Lower leg skin (tissue), 4 donors: Measurements from ENCODE around the gene FN3K. TPM values are rescaled to one million over a fixed set of nuclear protein-coding genes. Genes with fewer than 3 reads are reported as not detected.

ENCODE experiments used
- DNase-seq, 2 donors: peaks; one replicate each; pipeline ENCODE4 v3.0.0-alpha.2; 2019; ENCODE audit warnings: low spot score in 2 of 2
- H3K4me3 ChIP-seq: fragments of 200-600 bp; sonication (generic); 2 replicates; pipeline ENCODE4 v1.5.1; 2017; ENCODE audit warnings: mild to moderate bottlenecking, low read depth; ENCODE audit not compliant: poor library complexity, severe bottlenecking
- POLR2A ChIP-seq, 2 donors: fragments of 450-650 bp; IDR thresholded peaks; one replicate each; pipeline ENCODE4 v1.6.1; 2016 to 2017; ENCODE audit warnings: antibody characterized with exemption in 2 of 2, mild to moderate bottlenecking in 1 of 2, moderate library complexity in 1 of 2
- WGBS, 2 donors: methylation state at CpG; one replicate each; pipeline ENCODE4 v1.1.5; 2018; 5-methylcytosine and 5-hydroxymethylcytosine counted together
- intact Hi-C: fragments of 100-400 bp; cut with DNase I; formaldehyde crosslinking; loops from one replicate; pipeline ENCODE4 v1.15.0; 2023; ENCODE audit warnings: low total_unique reads
- total RNA-seq, 4 donors: library from RNA; depleted of rRNA; stranded (reverse); fragments of >200 nt; gene quantifications; one replicate each; pipeline ENCODE4 v1.1.0, GENCODE V29; 2016
- TF ChIP-seq, protein P1 (sequence below), 3 donors: fragments of 450-650 bp; IDR thresholded peaks; one replicate each; pipeline ENCODE4 v1.5.1; 2016; ENCODE audit warnings: antibody characterized with exemption in 3 of 3, mild to moderate bottlenecking in 3 of 3, moderate library complexity in 2 of 3

The FN3K gene
- total RNA-seq, 4 donors from 2014 or later = 1.4 to 4.8 (median 3.3) TPM

DNA sequence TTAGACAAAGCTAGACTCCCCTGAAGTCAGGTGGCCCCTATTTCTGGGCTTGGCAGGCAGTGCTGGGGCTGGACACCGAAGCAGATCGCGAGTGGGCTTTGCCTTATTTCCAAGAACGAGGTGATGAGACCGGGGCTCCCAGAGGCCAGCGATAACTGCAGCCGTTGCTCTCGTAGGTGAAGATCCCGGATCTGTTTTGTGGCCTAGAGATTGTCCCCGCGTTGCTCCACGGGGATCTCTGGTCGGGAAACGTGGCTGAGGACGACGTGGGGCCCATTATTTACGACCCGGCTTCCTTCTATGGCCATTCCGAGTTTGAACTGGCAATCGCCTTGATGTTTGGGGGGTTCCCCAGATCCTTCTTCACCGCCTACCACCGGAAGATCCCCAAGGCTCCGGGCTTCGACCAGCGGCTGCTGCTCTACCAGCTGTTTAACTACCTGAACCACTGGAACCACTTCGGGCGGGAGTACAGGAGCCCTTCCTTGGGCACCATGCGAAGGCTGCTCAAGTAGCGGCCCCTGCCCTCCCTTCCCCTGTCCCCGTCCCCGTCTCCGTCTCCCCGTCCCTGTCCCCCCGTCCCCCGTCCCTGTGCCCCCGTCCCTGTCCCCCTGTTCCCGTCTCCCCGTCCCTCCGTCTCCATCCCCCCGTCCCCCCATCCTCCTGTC, 15.0 kb downstream of the FN3K start:
- 71 to 83% methylated on average over 39 to 40 of the region's 40 CpGs for WGBS, 2 donors
- intact Hi-C loops = no loop called here
- TF ChIP-seq, protein P1, sequence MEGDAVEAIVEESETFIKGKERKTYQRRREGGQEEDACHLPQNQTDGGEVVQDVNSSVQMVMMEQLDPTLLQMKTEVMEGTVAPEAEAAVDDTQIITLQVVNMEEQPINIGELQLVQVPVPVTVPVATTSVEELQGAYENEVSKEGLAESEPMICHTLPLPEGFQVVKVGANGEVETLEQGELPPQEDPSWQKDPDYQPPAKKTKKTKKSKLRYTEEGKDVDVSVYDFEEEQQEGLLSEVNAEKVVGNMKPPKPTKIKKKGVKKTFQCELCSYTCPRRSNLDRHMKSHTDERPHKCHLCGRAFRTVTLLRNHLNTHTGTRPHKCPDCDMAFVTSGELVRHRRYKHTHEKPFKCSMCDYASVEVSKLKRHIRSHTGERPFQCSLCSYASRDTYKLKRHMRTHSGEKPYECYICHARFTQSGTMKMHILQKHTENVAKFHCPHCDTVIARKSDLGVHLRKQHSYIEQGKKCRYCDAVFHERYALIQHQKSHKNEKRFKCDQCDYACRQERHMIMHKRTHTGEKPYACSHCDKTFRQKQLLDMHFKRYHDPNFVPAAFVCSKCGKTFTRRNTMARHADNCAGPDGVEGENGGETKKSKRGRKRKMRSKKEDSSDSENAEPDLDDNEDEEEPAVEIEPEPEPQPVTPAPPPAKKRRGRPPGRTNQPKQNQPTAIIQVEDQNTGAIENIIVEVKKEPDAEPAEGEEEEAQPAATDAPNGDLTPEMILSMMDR (IDR thresholded peaks at IDR 0.05) = no peak
- TF ChIP-seq POLR2A (IDR thresholded peaks at IDR 0.05) = no peak
- no peak overlapping the region for H3K4me3 ChIP-seq
- no peak for DNase-seq

DNA sequence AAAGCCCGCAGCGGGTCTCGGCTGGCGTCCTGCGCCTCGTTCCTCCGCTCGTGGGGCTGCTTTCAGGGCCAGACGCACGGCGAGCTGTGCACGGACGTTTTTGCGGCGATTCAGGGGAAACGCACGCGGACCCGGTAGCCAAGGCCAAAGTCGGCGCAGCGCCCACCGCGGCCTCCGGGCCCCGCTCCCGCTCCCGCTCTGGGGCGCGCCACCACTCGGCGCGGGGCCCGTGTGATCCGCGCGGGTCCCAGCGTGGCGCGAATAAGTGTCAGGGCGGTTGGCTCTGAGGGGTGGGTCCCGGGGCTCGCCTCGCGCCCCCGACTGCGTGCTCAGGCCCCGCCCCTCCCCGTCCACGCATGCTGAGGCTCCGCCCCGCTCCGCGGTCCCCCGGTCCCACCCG, 15.8 kb downstream of the FN3K start:
- intact Hi-C loops = no loop called here
- DNase-seq = no peak
- H3K4me3 ChIP-seq = peak overlapping the region; percentile 21
- TF ChIP-seq POLR2A (IDR thresholded peaks at IDR 0.05) = no peak
- TF ChIP-seq, protein P1 (IDR thresholded peaks at IDR 0.05) = no peak
- no CpG with 5 or more reads among the region's 56 CpGs for WGBS, 2 donors

DNA sequence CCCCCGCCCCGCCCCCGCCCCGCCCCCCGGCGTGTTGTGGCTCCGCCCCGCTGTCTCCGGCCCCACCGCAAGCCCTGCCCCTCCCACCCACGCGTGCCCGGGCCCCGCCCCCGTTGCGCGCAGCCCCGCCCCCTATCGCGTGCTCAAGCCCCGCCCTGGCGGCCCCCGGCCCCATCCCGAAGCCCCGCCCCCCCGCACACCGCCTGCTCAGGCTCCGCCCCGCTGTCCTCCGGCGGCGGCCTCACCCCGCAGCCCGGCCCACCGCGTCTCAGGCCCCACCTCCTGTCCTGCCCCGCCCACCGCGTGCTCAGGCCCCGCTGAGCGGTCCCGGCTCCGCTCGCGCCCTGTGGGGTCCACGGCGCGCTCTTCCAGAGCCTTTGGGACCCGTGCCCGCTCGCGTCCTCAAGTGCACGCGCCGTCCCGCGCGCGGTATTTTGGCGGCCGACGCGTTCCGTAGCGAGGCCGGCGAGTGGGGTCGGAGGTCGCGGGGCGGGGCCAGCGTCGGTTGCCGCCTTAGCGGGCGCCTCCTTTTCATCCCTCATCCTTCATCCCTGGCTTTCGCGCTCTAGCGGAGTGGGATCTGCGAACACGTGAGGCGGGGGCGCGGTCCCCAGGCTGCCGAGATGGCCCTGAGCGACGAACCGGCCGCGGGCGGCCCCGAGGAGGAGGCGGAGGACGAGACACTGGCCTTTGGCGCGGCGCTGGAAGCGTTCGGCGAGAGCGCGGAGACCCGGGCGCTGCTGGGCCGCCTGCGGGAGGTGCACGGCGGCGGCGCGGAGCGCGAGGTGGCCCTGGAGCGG, 16.4 kb downstream of the FN3K start, which contains the start of gene TBCD:
TSS of gene TBCD (plus strand) at position 495 of the 800 bp plus-strand sequence. CDS start at position 624, 129 bp downstream.
- no peak for TF ChIP-seq POLR2A (IDR thresholded peaks at IDR 0.05)
- TF ChIP-seq, protein P1 (IDR thresholded peaks at IDR 0.05) = no peak
- peak within 1 kb of the TSS; percentile 76 for H3K4me3 ChIP-seq
- DNase-seq = peak; percentile 76 to 97
- WGBS, 2 donors = 0 to 1% methylated on average over 8 to 50 of the region's 114 CpGs
- intact Hi-C loops = no loop called here

DNA sequence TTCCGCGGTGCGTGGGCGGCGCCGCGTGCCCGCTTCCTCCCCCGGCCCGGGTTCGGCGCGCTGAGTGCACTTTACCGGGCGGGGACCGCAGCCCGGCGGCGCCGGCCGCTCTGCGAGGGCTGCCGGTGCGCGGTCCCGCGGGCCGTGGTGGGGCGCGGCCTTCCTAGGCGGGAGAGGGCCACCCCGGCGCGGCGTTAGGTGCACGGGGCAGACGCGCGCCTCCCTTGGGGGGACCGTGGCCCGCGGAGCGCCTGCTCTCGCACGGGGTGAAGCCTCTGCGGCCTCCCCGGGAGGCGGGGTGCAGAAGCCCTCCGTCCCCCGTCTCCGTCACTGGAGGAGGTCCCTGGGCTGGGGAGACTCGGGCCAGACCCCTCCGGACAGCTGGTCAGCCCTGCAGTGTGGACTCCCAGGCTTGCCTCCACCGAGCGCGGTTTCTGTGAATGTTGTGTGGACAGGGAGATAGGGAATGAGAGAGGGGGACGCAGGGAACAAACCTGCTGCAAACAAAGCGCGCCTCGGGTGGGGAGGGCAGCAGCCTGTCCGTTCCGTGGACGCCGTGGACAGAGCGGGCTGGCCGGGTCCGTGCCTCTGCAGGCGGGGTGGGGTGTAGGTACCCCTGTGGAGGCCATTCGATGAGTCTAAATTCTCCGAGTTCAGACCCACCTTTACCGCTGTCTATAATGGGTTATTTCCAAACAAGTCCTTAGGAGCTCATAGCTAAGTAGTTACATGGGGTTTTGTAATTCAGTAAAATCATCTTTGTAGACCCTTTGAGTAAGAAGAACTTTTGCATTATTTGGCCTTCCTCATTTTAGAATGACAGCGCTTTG, 17.2 kb downstream of the FN3K start:
- intact Hi-C loops = no loop called here

DNA sequence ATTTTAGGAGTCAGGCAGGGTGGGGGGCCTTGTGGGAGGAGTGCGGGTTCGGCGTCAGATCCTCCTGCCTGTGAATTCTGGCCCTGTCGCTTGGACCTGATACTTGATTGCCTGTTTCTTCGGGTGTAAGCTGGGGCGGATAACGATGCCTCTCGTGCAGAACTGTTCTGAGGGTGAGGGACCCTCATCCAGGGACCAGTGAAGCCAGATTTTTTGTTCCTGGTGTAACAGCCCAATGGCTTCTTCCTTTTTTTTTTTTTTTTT, 17.7 kb downstream of the FN3K start:
- TF ChIP-seq, protein P1 (IDR thresholded peaks at IDR 0.05) = no peak
- TF ChIP-seq POLR2A (IDR thresholded peaks at IDR 0.05) = no peak
- WGBS, 2 donors = 24 to 39% methylated on average over 8 of the region's 8 CpGs
- intact Hi-C loops = no loop called here
- DNase-seq = no peak
- H3K4me3 ChIP-seq = no peak overlapping the region

More for the DNA sequence above, 17.2 kb downstream of the FN3K start:
- no peak for TF ChIP-seq POLR2A (IDR thresholded peaks at IDR 0.05)
- TF ChIP-seq, protein P1 (IDR thresholded peaks at IDR 0.05) = no peak
- peak overlapping the region; percentile 76 for H3K4me3 ChIP-seq
- DNase-seq = no peak
- WGBS, 2 donors = 3 to 5% methylated on average over 19 to 25 of the region's 72 CpGs
